ENCODE measurements around the gene KCNJ12. TPM values are rescaled to one million over a fixed set of nuclear protein-coding genes. Genes with fewer than 3 reads are reported as not detected.
"Not testable (repeated sequence)": the region's sequence is repeated elsewhere in the genome, so short reads cannot be mapped to it uniquely, and the experiment has no call there.

The KCNJ12 gene
- total RNA-seq, 4 donors from 2014 or later: 18.2 to 35.7 (median 29.2) TPM

DNA sequence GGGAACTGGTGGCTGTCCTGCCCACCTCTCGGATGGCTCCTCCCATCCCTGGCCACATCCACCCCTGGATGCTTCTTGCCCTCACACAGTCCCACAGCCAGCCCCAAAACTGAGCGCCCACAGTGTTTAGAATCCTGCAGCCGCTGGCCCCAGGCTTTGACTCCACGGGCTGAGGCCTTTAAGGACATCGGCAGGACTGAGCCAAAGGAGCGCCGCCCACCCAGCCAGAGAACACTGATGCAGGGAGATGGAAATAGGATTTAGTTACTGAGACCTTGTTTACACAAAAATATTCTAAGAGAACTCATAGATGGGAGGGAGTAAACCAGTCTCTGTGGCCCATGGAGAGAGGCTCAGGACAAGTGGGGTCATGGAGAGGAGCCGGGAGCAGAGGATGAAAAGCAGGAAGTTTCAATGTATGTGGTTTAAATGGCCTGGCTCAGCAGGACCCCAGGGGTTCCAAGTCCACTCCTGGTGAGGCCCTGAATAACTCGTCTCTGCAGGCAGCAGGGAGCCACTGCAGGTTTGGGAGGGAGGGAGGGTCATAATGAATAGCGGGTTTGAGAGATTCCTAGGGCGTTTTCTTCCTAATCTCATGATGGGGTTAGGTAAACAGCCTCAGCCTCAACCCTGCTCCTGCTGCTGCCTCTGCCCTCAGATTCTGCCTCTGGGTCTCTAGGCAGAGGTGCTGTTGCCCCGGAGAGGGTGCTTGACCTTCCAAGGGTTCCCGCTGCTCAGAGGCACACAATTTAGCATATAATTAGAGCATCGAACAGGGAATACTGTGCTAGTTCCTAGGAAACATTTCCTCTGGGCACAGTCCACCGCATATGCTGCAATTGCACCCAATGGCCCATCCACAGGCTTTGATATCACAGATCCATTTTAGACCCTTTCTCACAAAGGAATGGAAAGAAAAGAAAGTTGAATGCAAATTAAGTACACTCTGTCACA lies 61.0 kb downstream of the KCNJ12 start:
- intact Hi-C loops (cut with DNase I; ENCODE audit: low total_unique reads); H3K9me3 ChIP-seq; DNase-seq; in situ Hi-C loops (cut with MboI; ENCODE audit: low sequenced_read_pairs in 4 of 4); H3K27me3 ChIP-seq; H3K4me1 ChIP-seq; H3K27ac ChIP-seq; H3K36me3 ChIP-seq; ATAC-seq; H3K4me3 ChIP-seq: not testable (repeated sequence)

DNA sequence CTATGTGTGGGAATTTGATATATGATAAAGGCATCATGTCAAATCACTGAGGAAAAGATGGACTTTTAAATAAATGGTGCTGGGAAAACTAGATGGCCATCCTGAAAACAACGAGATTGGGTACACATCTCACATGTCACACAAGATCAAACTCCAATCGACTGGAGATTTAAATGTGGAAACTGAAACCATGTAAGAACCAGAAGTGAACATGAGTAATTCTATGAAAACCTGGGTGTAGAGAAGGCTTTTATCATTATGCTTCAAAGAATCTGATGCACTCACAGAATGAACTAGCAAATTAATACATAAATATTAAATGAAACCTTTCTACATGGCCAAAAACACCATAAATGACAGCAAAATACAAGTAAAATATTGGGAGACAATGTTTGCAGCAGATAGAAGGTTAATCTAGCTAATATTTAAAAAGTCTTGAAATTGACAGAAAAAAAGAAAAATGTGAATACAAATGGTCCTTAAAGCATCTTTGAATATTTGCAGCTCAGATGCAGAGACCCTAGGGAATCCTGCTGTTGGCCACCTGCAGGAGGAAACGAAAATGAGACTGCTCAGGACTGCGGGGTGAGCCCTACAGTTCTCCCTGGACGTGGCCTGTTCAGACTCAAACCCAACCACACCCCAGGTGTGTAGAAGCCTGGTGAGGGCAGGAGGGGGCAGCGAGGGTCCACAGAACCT lies 62.3 kb downstream of the KCNJ12 start:
- H3K9me3 ChIP-seq; H3K4me3 ChIP-seq; DNase-seq; in situ Hi-C loops (cut with MboI; ENCODE audit: low sequenced_read_pairs in 4 of 4); H3K4me1 ChIP-seq; H3K36me3 ChIP-seq; H3K27ac ChIP-seq; intact Hi-C loops (cut with DNase I; ENCODE audit: low total_unique reads); H3K27me3 ChIP-seq; ATAC-seq: not testable (repeated sequence)

DNA sequence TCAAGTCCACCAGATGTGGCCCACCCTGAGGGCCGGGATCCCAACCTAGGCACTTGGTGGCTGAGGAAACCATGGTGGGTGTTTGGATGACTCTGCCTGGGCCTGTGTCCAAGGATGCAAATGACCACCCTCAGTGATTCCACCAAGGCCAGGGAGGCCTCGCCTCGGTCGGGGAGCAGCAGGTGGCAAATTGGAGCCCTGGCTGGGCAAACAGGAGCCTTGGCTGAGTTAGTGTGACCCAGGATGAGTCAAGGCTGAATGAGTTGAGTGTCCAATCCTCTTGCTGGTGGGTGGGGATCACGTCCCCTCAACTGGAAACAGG lies 62.8 kb downstream of the KCNJ12 start:
- H3K4me3 ChIP-seq; H3K27ac ChIP-seq; H3K9me3 ChIP-seq; H3K36me3 ChIP-seq; H3K4me1 ChIP-seq; H3K27me3 ChIP-seq; ATAC-seq; DNase-seq; in situ Hi-C loops (cut with MboI; ENCODE audit: low sequenced_read_pairs in 4 of 4); intact Hi-C loops (cut with DNase I; ENCODE audit: low total_unique reads): not testable (repeated sequence)

- Histone ChIP-seq H3K4me3 (no peak overlapping the region), H3K36me3 (no peaks in the 10 kb centered on the region), H3K9me3 (no peaks in the 10 kb centered on the region), H3K27ac (no peak overlapping the region), H3K27me3 (no peaks in the 10 kb centered on the region), H3K4me1 (no peaks in the 10 kb centered on the region)
- intact Hi-C loops (cut with DNase I; ENCODE audit: low total_unique reads): no loop called here
- no peak for TF ChIP-seq POLR2A (IDR thresholded peaks at IDR 0.05)
- TF ChIP-seq, protein P1, sequence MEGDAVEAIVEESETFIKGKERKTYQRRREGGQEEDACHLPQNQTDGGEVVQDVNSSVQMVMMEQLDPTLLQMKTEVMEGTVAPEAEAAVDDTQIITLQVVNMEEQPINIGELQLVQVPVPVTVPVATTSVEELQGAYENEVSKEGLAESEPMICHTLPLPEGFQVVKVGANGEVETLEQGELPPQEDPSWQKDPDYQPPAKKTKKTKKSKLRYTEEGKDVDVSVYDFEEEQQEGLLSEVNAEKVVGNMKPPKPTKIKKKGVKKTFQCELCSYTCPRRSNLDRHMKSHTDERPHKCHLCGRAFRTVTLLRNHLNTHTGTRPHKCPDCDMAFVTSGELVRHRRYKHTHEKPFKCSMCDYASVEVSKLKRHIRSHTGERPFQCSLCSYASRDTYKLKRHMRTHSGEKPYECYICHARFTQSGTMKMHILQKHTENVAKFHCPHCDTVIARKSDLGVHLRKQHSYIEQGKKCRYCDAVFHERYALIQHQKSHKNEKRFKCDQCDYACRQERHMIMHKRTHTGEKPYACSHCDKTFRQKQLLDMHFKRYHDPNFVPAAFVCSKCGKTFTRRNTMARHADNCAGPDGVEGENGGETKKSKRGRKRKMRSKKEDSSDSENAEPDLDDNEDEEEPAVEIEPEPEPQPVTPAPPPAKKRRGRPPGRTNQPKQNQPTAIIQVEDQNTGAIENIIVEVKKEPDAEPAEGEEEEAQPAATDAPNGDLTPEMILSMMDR (IDR thresholded peaks at IDR 0.05 in 4 of 5, conservative IDR thresholded peaks at IDR 0.05 in 1 of 5): no peak
- DNase-seq (no peak), ATAC-seq (no peak)
- in situ Hi-C loops (cut with MboI; ENCODE audit: low sequenced_read_pairs in 4 of 4): loop anchor here in 1 of 4 donors (10.0 kb wide), 1 partner anchor 130 kb away; no protein-coding TSS in a partner anchor
These were observed 69.0 kb downstream of the KCNJ12 start for GRCh38 chr17:21445091-21445650.

- H3K36me3 ChIP-seq; H3K4me1 ChIP-seq; H3K4me3 ChIP-seq; H3K27me3 ChIP-seq; H3K27ac ChIP-seq; ATAC-seq; H3K9me3 ChIP-seq; intact Hi-C loops (cut with DNase I; ENCODE audit: low total_unique reads); DNase-seq: not testable (repeated sequence)
- in situ Hi-C loops (cut with MboI; ENCODE audit: low sequenced_read_pairs in 4 of 4): loop anchor here in 1 of 4 donors (10.0 kb wide), 1 partner anchor 133 kb away; no protein-coding TSS in a partner anchor
These were observed 71.4 kb downstream of the KCNJ12 start for GRCh38 chr17:21447552-21447951.

DNA sequence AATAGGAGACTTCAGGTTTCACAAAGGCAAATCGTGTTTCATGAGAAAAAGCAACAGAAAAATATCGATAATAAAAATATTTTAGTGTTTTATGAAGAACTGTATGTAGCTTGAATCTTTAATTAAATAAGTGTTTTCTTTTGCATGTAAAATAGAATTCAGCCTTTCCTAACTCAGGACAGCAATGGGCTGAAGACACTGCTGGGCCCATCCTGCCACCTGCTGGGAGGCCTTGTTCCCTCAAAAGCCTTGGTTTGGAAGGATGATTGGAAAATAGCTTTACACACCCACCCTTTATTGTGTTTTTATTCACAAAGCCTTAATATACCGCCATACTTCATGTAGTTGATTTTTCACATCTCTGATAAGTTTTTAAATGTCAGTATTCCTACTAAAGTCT lies 73.7 kb downstream of the KCNJ12 start:
- in situ Hi-C loops (cut with MboI; ENCODE audit: low sequenced_read_pairs in 4 of 4): loop anchor here in 2 of 4 donors (10.0 kb wide), 1 partner anchor 135 kb away; no protein-coding TSS in a partner anchor
- H3K27ac ChIP-seq, H3K36me3 ChIP-seq, DNase-seq, H3K4me3 ChIP-seq, H3K9me3 ChIP-seq, H3K27me3 ChIP-seq, H3K4me1 ChIP-seq: not testable (repeated sequence)
- intact Hi-C loops (cut with DNase I; ENCODE audit: low total_unique reads): loop anchor here (10.0 kb wide), 1 partner anchor 325 kb away; the partner anchor contains the start of gene DHRS7B
- ATAC-seq: peak in 1 of 2 donors; percentile 29
- TF ChIP-seq, protein P1 (IDR thresholded peaks at IDR 0.05 in 4 of 5, conservative IDR thresholded peaks at IDR 0.05 in 1 of 5): peak; percentile 33 to 61 (median 48)

Measured in gastrocnemius medialis (tissue), 4 donors.